Measurements from ENCODE around the gene OOSP2.

GRCh38 chr11:60088364-60088763 is 48.2 kb downstream of the OOSP2 start, which contains the start of gene MS4A2:
- TF ChIP-seq ZNF446 (CRISPR knock-in tag; IDR thresholded peaks at IDR 0.05): no peak
- TF ChIP-seq CTCF (CRISPR knock-in tag; IDR thresholded peaks at IDR 0.05): no peak
- TF ChIP-seq POLR2A (IDR thresholded peaks at IDR 0.05; ENCODE audit: insufficient read depth in 1 of 2, low read depth in 2 of 2, low read length in 2 of 2): no peak
- TF ChIP-seq MAX (IDR thresholded peaks at IDR 0.05): no peak
- TF ChIP-seq KLF11 (CRISPR knock-in tag; IDR thresholded peaks at IDR 0.05): no peak
- no peak for TF ChIP-seq ZNF782 (CRISPR knock-in tag; IDR thresholded peaks at IDR 0.05; ENCODE audit: borderline replicate concordance)
- no peak for TF ChIP-seq NFYB (CRISPR knock-in tag; IDR thresholded peaks at IDR 0.05)
- no peak for TF ChIP-seq AHDC1 (CRISPR knock-in tag; IDR thresholded peaks at IDR 0.05; ENCODE audit: borderline replicate concordance)
- TF ChIP-seq POLR2AphosphoS5 (IDR thresholded peaks at IDR 0.05; ENCODE audit: low read depth, low read length): no peak

Data from HepG2 (cell line).